DMS153 treated with DMSO at 0.1 percent for 48 hours (cell line): Measurements from ENCODE around the gene EID1.
"Not testable (repeated sequence)": the region's sequence is repeated elsewhere in the genome, so short reads cannot be mapped to it uniquely, and the experiment has no call there.

Experiments
- DNase-seq: peaks from one replicate; lab custom pipeline; 2025; ENCODE audit not compliant: unreplicated experiment; lab: John Stamatoyannopoulos, UW

The EID1 gene, protein sequence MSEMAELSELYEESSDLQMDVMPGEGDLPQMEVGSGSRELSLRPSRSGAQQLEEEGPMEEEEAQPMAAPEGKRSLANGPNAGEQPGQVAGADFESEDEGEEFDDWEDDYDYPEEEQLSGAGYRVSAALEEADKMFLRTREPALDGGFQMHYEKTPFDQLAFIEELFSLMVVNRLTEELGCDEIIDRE

DNA sequence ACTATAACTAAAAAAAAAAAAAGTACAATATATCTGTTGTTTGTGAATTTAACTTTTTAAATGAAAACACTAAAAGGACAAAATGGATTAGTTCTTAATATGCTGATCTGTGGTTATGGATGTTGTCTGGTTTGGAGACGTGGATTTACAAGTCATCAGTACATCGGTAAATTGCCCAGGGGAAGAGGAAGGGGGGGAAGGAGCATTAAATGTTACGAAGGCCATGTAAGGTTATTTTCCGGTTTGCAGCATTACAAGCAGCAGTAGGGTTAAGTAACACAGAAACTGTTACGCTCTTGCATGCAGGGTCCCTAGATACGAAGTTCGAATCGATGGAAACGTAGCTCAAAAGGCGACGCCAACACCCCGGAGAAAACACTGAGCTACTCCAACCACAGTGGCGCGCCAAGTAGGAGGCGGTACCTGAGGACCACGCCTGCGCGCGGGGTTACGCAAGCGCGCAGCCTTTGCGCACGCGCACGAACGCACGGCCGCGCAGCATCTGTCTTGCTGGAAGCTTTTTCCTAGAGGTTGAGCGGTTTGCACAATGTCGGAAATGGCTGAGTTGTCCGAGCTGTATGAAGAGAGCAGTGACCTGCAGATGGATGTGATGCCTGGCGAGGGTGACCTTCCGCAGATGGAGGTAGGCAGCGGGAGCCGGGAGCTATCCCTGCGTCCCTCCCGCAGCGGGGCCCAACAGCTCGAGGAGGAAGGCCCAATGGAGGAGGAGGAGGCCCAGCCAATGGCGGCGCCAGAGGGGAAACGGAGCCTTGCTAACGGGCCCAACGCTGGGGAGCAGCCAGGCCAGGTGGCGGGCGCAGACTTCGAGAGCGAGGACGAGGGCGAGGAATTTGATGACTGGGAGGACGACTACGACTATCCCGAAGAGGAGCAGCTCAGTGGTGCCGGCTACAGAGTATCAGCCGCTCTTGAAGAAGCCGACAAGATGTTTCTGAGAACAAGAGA lies at the start of gene EID1:
Gene EID1, plus strand, starts transcription at position 505 of the 966 bp plus-strand sequence. Its CDS starts 43 bp downstream, at position 548.
- peak; percentile 64 for DNase-seq

DNA sequence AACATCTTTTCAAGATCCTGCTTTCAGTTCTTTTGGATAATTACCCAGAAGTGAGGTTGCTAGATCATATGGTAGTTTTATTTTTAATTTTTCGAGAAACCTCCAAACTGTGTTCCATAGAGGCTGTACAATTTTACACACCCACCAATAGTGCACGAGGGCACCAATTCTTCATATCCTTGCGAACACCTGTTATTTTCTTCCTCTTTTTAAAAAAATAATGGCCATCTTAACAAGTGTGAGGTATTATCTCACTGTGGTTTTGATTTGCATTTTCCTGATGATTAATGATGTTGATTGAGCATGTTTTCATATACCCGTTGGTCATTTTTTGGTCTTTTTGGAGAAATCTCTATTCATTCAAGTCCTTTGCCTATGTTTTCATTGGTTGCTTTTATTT lies 49.5 kb upstream of the EID1 start:
- no peak for DNase-seq

DNA sequence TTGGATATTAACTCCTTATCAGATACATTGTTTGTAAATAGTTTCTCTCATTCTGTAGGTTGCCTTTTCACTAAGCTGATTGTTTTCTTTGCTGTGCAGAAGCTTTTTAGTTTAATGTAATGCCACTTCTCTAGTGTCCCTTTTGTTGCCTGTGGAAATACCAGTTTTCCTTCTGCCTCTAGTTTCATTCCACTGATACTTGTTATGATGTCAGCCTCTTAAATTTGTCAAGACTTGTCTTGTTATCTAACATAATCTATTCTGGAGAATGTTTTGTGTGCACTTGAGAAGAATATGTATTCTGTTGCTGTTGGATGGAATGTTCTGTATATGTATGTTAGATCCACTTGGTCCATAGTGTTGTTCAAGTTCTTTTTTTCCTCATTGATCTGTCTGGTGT lies 49.0 kb upstream of the EID1 start:
- no peak for DNase-seq

DNA sequence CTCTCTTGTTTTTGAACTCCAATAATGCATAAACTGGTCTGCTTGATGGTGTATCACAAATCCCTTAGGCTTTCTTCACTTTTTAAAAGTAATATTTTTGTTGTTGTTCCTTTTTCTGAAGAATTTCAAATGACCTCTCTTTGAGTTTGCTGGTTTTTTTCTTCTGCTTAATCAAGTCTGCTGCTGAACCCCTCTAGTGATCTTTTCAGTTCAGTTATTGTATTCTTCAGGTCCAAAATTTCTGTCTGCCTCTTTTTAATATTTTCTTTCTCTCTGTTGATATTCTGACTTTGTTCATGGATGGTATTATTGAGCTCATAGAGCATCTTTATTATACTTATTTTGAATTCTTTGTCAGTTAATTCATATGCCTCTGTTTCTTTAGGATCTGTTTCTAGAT lies 45.3 kb upstream of the EID1 start:
- DNase-seq = no peak

DNA sequence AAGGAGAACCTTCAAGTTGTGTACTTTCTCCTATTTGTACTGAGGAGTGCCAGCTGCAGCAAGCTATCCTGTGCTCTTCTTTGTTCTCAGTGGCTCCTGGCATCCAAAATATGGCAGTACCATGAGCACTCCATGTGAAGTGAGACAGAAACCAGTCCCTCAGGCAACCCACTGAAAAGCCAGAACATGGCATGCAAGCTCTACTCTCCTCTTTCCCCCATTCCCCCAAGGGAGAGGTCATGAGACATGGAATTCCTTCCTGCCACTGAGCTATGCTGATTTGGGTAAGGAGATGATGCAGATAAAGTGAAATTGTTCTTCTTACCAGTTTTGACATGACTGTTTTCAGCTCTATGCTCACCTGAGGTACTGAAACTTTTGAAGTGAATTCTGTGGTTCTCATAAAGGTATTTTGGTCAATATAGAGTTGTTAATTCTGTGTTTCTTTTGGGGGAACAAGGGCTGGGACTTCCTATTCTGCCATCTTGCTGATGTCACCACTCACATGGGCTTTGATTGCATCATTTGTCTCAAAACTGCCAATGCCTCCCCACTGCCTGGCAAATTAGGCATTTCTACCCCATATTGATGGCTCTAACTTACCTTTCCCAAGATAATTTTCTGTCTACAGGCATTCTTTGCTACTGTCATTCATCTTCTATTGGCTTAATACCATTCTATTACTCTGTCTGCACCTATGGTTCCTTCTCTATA lies 44.3 kb upstream of the EID1 start:
- no peak for DNase-seq

DNA sequence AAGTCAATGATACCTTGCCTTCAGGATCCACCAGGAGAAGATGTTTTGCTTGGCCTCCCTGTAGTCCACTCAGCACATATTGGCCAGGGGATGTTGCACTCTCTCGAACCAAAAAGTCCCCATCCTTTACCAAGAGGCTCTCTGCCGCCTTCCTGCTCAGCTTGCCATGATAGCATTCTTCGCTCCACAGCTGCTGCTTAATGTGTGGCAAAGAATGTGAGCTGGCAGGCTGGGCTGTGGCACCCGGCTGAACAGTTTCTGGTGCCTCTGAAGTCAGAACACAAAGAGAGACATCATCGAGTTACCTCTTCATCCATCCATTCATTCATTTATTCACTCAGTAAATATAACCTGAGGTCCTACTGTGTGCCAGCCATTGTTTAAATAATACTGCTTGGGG lies 43.2 kb upstream of the EID1 start:
- DNase-seq = no peak

DNA sequence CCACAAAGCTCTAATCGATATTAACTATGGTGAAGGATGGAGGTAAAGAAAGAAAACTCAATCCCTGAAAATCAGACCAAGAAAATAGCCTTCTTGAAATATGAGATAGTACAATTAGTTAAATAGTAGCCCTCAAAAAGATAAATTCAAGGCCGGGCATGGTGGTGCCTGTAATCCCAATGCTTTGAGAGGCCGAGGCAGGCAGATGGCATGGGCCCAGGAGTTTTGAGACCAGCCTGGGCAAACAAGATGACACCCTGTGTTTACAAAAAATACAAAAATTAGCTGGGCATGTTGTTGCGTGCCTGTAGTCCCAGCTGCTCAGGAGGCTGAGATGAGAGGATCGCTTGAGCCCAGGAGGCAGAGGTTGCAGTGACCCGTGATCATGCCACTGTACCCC lies 35.4 kb upstream of the EID1 start:
- no peak for DNase-seq

DNA sequence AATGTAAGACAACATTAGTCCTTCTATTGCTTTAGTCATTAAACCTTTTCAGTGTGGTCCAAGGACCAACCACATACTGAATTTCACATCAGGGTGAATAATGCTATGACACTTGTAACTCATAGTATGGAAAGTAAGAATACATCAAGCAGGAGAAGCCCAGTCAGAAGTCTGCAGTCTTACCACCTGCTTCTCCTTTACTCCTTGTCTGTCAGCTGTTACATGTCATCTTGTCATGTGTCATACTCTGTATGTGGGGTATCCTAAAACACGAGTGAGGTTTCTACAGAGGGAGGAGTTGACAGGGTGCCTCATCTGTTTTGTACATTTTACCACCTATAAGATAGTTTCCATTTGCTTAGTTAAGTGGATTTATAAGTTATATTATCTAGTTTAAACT lies 32.8 kb upstream of the EID1 start:
- DNase-seq = no peak

DNA sequence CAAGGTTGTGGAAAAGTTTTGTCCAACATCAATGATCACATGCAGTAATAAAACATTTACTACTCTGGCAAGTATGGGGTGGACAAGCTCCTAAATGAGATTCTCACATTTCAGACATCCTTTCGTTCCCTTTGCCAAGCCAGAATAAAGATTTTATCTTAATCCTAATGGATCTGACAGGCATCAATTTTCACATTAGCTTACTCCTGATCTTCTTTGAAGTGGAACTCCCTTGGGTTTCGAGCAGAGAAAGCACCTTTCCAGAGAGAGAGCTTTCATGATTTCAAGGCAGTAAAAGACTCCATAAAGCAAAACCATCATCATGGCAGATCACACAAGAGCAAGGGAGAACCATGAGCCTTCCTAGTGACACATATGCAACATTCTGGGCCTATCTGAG lies 27.3 kb upstream of the EID1 start:
- no peak for DNase-seq

DNA sequence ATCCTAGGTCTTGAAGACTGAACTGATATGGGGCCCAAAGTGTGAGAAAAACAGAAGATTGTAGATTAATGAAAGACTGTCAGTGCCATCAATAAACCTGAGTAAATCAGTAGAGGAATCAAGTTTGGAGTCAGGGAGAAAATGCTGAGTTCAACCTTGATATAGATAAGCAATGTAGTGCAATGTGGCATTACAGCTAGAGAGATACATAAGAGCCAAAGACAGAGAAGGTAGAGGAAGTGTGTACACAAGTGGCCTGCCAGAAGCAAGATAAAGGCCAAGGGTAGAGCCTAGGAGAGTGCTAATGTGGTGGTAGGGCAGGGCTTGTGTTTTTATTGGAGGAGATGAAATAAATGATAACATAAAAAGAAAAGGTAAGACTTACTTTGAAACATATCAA lies 26.0 kb upstream of the EID1 start:
- no peak for DNase-seq

DNA sequence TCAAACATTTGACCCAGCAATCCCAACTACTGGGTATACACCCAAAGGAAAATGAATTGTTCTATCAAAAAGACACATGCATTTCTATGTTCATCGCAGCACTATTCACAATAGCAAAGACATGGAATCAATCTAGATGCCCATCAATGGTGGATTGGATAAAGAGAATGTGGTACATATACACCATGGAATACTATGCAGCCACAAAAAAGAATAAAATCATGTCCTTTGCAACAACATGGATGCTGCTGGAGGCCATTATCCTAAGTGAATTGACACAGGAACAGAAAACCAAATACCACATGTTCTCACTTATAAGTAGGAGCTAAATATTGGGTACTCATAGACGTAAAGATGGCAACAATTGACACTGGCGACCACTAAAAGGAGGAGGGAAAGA lies 23.5 kb upstream of the EID1 start:
- not testable (repeated sequence) for DNase-seq

DNA sequence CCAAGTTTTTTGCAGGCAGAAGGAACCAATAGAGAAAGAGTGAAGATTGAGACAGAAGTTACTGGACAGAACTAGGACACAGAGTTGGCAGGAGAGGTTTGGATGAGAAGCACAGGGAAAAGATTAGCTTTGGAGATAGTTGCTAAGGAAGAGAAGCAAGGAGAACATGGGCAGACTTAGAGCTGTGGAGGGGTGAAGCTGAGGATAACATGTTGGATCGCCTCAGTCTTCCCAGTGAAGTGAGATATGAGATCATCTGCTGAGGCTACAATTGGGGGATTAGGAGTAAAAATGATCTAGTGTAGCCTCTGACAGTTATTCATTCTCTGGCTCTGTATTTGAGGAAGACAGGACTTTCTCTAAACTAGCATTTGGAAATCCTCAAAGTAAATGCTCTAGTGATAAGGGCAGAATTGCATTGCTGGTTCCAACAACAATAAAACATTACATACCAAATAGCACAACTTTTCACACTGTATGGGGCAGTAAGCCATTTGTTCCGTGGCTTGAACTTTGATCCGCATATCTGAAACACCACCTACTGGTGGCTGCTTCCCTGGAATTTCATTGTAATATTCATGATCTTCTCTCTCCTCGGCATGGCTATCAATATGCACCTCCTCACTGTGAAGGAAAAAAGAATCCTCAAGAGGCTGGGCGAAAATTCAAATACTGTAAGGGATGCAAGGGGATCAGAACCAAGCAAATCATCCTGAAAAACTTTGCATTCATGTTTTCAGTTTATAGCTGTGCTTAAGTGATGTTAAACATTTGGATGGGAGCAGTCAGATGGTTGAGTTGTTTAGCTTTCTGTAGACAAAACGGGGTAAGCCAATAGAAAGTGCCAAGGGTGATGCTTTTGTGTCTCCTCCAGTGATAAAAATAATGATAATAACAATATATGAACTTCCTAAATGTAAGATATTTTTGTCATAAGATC lies 22.2 kb upstream of the EID1 start:
- DNase-seq = peak; percentile 1

DNA sequence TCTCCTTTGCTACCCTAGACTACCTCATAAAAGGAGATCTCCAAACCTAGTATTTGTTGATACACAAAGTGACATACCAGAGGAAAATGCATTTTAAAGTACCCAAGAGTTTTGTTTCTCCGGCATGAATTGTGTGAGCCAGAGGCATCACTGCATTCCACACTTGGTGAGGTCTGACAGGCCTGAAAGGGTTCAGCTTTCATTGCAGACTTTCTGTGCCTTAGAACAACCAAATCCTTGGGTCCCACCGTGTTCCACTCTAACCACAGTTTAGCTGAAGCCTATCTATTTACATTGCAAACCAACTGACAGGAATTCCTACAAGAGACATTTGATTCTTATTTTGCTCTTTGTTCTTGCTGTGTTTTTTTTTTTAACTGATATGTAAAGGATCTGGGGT lies 21.0 kb upstream of the EID1 start:
- DNase-seq = no peak

DNA sequence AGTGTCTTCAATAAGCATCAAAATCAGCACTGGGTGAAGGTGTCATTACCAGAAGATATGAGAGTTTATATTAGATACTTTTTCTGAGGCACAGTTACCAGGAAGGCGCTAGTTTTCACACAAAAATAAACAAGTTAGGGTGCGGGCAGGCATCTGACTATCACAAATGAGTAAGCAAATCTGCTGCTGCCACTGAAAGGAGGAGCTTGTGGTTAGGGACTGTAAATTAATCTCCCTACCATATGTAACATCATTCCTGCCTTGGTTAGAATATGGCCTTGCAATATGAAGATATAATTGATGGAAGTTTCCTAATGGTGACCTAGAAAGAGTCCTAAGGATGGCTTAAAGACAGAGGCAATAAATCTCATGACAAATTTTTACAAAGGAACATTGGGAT lies 19.5 kb upstream of the EID1 start:
- no peak for DNase-seq

DNA sequence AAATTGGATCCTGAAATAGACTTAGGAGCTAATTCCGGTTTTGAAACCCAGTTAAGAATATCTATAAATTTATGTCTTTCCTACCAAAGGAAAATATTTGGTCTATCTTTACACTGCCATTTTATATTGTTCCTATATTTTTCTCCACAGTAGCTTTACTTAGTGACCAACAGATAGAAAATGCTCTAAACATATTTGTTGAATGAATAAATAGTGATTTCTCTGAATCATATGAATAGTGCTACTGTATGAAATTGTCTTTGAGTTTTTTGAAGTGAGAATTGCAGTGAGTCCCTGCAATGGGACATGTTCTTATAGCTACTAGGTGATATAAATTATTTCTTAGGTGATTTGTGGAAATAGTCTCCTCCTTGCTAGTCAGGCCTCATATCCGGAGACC lies 18.5 kb upstream of the EID1 start:
- DNase-seq = no peak

DNA sequence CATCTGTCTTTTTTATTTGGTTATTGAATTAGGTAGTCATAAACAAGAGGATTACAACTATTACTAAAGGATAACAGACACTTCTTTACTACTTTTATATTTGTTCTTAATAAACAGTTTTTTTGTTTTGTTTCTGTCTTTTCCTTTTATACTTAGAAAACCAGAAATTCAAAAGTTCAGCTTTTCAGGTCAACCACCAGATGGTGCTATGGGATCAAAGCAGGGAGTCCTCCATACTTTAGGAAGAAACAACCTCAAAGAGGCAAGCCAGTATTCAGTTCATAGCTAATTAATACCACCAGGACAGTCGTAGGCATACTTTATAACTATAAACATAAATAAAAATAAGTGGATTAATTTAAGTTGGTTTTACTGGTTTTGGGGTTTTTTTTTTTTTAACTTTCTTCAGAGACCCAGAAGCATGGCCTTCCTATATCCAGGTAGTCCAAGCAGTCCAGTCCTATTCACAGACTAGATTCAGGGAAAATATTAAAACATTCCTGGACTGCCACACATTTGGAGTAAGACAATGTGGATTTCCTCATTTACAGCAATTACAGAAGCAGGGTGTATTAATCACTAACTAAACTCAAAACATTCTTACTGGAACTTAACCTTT lies 16.0 kb upstream of the EID1 start:
- DNase-seq = peak; percentile 9

DNA sequence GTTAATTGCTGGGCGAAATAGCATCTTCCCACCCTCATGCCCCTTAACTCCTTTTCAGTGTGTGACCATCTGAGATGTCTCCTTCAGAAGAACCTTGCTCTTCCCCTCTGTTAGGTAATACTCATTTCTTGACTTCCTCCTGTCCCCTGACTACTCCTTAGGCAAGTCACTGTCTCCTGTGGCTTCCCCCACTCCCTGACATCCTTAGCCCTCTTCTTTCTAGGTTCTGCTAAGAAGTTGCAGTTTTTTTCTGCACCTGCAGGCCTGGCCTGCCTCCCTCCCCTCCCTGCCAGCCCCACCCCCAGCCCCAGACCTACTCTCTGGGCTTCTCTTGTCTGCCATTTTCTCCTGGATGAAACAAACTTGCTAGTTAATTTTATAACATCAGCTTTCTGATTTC lies 15.2 kb upstream of the EID1 start:
- DNase-seq = no peak

DNA sequence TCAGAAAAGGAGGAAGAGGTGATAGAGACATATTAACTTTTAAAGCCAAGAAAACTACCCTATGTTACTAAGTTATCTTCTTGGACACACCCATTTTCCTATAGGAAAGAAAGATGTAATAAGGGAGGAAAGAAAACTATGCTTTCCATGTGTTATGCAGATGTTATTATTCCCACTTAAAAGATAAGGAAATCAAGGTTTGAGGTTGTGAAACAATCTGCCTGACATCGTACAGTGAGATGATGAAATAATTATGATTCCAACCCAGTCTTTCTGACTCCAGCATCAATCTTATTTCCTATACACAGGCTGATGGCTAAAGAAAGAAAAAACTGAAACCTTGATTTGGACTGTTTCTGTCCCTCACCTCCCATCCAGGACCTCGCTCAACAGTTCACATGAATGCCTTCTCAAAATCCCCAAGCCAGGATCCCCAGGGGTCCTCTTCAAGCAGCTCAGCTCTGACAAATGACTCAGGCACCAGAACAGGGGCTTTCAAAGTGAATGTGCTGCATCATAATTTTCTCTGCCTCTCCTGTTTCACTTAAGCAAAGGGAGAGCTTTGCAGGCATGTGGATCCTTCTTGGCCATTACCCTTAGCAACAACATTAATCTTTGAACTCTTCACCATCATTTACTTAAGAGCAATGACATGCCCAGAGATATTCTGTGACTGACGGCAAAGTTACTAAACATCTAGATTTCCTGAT lies 12.4 kb upstream of the EID1 start:
- no peak for DNase-seq

DNA sequence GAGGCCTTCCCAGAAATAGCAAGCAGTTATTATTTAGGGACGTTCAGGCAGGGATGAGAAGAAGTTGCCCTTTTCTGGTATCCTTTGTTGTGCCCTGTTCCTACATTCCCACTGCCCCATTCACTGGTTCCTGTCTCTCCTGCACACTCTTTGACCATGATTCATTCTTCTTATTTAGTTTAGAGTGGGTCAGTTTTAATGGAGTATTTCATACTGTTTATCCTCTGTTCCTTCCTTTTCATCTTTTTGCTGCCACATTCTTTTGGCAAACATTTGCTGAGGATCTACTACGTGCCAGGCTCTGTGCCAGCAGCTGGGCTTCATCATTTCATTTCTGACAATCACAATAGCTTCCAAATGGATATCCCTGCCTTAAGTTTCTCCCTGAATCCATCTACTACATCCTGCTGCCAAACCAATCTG lies 11.8 kb upstream of the EID1 start:
- DNase-seq = no peak

DNA sequence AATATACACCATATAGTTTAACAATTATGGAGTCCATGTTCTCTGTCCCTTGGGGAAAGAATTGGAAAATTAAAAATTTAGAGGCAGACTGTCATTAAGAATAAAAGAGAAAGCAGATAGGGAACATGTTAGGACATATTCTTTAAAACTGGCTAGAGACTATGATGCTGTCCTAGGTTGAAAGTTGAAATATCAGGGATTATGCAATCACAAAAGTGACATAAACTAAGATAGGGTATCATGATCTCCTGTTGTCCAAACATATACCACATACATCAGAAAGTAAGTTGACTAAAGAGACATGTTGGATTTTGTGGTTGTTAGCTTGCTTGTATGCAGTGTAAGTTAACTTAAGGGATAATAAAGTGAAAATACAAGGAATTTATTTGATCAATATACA lies 9.9 kb upstream of the EID1 start:
- no peak for DNase-seq
